OCI-LY1 (cell line): ENCODE measurements around the gene MAP1LC3A.

ENCODE experiments used
- H2AFZ ChIP-seq: fragments of 200-600 bp; sonication (generic), shearing (Covaris generic); 2 replicates; pipeline ENCODE4 v1.6.0; 2014; ENCODE audit warnings: antibody characterized with exemption, mild to moderate bottlenecking, low read length
- H3F3A ChIP-seq: fragments of 200-600 bp; sonication (generic), shearing (Covaris generic); 2 replicates; pipeline ENCODE4 v1.6.0; 2014; ENCODE audit warnings: mild to moderate bottlenecking, antibody characterized with exemption, low read length, moderate library complexity; ENCODE audit not compliant: insufficient read depth
- H3K27ac ChIP-seq: fragments of 200-600 bp; sonication (generic); 2 replicates; pipeline ENCODE4 v1.5.1; 2014; ENCODE audit warnings: low read length, mixed run types, mild to moderate bottlenecking, low read depth; ENCODE audit not compliant: poor library complexity, severe bottlenecking
- H3K27me3 ChIP-seq: fragments of 200-600 bp; sonication (generic); 2 replicates; pipeline ENCODE4 v1.6.0; 2014; ENCODE audit warnings: antibody characterized with exemption, mild to moderate bottlenecking, low read length, moderate library complexity; ENCODE audit not compliant: insufficient read depth
- H3K36me3 ChIP-seq: fragments of 200-600 bp; sonication (generic); 2 replicates; pipeline ENCODE4 v1.6.1; 2014; ENCODE audit warnings: mild to moderate bottlenecking, antibody characterized with exemption, low read length, moderate library complexity, mixed read lengths; ENCODE audit not compliant: insufficient read depth
- H3K4me1 ChIP-seq: fragments of 200-600 bp; sonication (generic); 2 replicates; pipeline ENCODE4 v1.5.1; 2014; ENCODE audit warnings: mild to moderate bottlenecking, low read length, moderate library complexity; ENCODE audit not compliant: insufficient read depth, severe bottlenecking
- H3K4me2 ChIP-seq: fragments of 200-600 bp; sonication (generic), shearing (Covaris generic); 2 replicates; pipeline ENCODE4 v1.6.1; 2014; ENCODE audit warnings: low read length
- H3K4me3 ChIP-seq: fragments of 200-600 bp; sonication (generic); 2 replicates; pipeline ENCODE4 v1.5.1; 2014; ENCODE audit warnings: low read length, low read depth, mild to moderate bottlenecking, mixed read lengths; ENCODE audit not compliant: poor library complexity, severe bottlenecking
- H3K79me2 ChIP-seq: fragments of 200-600 bp; shearing (Covaris generic); 2 replicates; pipeline ENCODE4 v1.6.1; 2016; ENCODE audit warnings: mixed run types, low read length, mixed read lengths; ENCODE audit not compliant: insufficient read depth
- H3K9ac ChIP-seq: fragments of 200-600 bp; sonication (generic), shearing (Covaris generic); 2 replicates; pipeline ENCODE4 v1.6.1; 2014; ENCODE audit warnings: mild to moderate bottlenecking, low read length, mixed read lengths
- H3K9me2 ChIP-seq: fragments of 200-600 bp; sonication (generic), shearing (Covaris generic); 2 replicates; pipeline ENCODE4 v1.6.1; 2014; ENCODE audit warnings: low read depth, mild to moderate bottlenecking, low read length, mixed read lengths
- H3K9me3 ChIP-seq: fragments of 200-600 bp; shearing (Covaris generic); 2 replicates; pipeline ENCODE4 v1.6.1; 2014; ENCODE audit warnings: low read length, mixed read lengths
- H4K20me1 ChIP-seq: fragments of 200-600 bp; sonication (generic), shearing (Covaris generic); 2 replicates; pipeline ENCODE4 v1.6.0; 2016; ENCODE audit warnings: mild to moderate bottlenecking, low read length; ENCODE audit not compliant: insufficient read depth
- EZH2 ChIP-seq: fragments of 200-600 bp; sonication (generic), shearing (Covaris generic); IDR thresholded peaks from 2 replicates; pipeline ENCODE4 v1.8.0; 2017; ENCODE audit warnings: borderline replicate concordance, mixed run types, mild to moderate bottlenecking, antibody characterized with exemption, low read length, moderate library complexity, mixed read lengths
- TF ChIP-seq, protein P1 (sequence below): fragments of 200-600 bp; sonication (generic), shearing (Covaris generic); IDR thresholded peaks from 2 replicates; pipeline ENCODE4 v1.5.1; 2017; ENCODE audit warnings: mild to moderate bottlenecking, antibody characterized with exemption, low read length, moderate library complexity, mixed read lengths

MAP1LC3A gene

GRCh38 chr20:34558320-34559218 is at the start of gene MAP1LC3A:
Gene MAP1LC3A, plus strand, starts transcription at chr20:34558718. Its CDS starts 151 bp downstream, at chr20:34558869.
- Histone ChIP-seq H3K27ac (no peak within 1 kb of the TSS), H3K4me3 (peak within 1 kb of the TSS; percentile 76), H2AFZ (peak within 1 kb of the TSS; percentile 93), H3K4me1 (peaks cover 5% of the 10 kb centered on the region), H3K79me2 (no peaks in the 10 kb centered on the region), H3K9me3 (no peaks in the 10 kb centered on the region), H3K27me3 (no peaks in the 10 kb centered on the region), H3K9ac (peak within 1 kb of the TSS; percentile 65), H3F3A (no peaks in the 10 kb centered on the region), H3K36me3 (no peaks in the 10 kb centered on the region), H3K9me2 (no peaks in the 10 kb centered on the region), H3K4me2 (peak within 1 kb of the TSS; percentile 85), H4K20me1 (no peaks in the 10 kb centered on the region)
- TF ChIP-seq EZH2 = no peak
- TF ChIP-seq, protein P1, sequence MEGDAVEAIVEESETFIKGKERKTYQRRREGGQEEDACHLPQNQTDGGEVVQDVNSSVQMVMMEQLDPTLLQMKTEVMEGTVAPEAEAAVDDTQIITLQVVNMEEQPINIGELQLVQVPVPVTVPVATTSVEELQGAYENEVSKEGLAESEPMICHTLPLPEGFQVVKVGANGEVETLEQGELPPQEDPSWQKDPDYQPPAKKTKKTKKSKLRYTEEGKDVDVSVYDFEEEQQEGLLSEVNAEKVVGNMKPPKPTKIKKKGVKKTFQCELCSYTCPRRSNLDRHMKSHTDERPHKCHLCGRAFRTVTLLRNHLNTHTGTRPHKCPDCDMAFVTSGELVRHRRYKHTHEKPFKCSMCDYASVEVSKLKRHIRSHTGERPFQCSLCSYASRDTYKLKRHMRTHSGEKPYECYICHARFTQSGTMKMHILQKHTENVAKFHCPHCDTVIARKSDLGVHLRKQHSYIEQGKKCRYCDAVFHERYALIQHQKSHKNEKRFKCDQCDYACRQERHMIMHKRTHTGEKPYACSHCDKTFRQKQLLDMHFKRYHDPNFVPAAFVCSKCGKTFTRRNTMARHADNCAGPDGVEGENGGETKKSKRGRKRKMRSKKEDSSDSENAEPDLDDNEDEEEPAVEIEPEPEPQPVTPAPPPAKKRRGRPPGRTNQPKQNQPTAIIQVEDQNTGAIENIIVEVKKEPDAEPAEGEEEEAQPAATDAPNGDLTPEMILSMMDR = no peak

DNA sequence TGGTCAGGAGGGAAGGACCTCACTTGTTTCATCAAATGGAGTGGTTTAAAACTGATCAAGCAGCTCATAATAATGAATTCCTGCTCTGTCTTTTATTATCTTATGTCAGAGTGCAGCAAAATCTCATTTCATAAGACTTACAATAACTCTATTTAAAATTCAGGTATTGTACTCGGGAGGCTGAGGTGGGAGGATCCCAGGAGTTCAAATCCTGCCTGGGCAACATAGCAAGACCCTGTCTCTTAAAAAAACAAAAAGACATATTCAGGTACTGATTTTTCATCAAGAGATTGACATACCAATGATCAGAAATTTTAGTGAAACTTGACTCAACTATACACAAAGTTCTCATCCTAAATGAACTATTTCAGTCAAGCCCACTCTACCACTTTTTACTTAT is 47.9 kb upstream of the MAP1LC3A start:
- H3K27ac ChIP-seq = no peak overlapping the region
- no peak for TF ChIP-seq EZH2
- TF ChIP-seq, protein P1 = no peak
- peaks cover 41% of the 10 kb centered on the region for H3K36me3 ChIP-seq
- no peak overlapping the region for H3K4me2 ChIP-seq
- no peaks in the 10 kb centered on the region for H3K9me2 ChIP-seq
- H4K20me1 ChIP-seq = no peaks in the 10 kb centered on the region
- H3F3A ChIP-seq = no peaks in the 10 kb centered on the region; the same call in 1 of the 2 replicates
- H3K4me3 ChIP-seq = no peak overlapping the region
- H3K4me1 ChIP-seq = peaks cover 9% of the 10 kb centered on the region
- no peaks in the 10 kb centered on the region for H3K9me3 ChIP-seq
- no peak overlapping the region for H3K9ac ChIP-seq
- no peaks in the 10 kb centered on the region for H3K27me3 ChIP-seq
- no peaks in the 10 kb centered on the region for H3K79me2 ChIP-seq
- no peak overlapping the region for H2AFZ ChIP-seq

DNA sequence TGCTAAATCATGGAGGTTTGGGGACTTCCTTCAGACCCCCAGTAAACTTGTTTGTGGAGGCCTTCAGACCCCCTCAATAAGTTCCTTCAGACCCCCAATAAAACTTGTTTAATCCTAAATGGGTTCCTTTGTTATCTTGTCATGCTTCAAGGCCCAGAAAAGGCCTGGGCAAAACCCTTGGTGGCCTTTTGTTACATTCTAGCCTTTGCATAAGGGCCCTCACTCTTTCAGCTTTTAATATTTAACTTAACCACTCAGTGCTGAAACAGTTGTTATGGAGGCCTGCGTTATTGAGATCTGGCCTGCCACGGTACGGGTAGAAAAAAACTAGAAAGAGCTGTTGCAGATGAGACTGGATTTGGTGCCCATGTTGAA is 46.6 kb upstream of the MAP1LC3A start:
- Histone ChIP-seq H3K27me3 (no peaks in the 10 kb centered on the region), H3K9me3 (no peaks in the 10 kb centered on the region), H3K79me2 (peaks cover 2% of the 10 kb centered on the region; the same call in 1 of the 2 replicates), H3K4me3 (no peak overlapping the region), H3K9ac (no peak overlapping the region), H3K27ac (no peak overlapping the region), H3F3A (no peaks in the 10 kb centered on the region; the same call in 1 of the 2 replicates), H2AFZ (no peak overlapping the region), H3K9me2 (no peaks in the 10 kb centered on the region), H3K36me3 (peaks cover 29% of the 10 kb centered on the region; the same call in 1 of the 2 replicates), H3K4me1 (peaks cover 9% of the 10 kb centered on the region), H3K4me2 (no peak overlapping the region), H4K20me1 (no peaks in the 10 kb centered on the region)
- TF ChIP-seq, protein P1 = no peak
- TF ChIP-seq EZH2 = no peak
